Skin epidermis (tissue), 12 donors: ENCODE results near the gene PIP4P1.

Experiments
- H3K27ac ChIP-seq, 21 experiments: fragments of 200-600 bp; sonication (generic) in 11 of 21; one replicate each; pipeline ENCODE4 v1.5.0; 2020; ENCODE audit warnings: mild to moderate bottlenecking in 3 of 21, inconsistent platforms in 2 of 21, moderate library complexity in 2 of 21
- H3K4me3 ChIP-seq, 7 experiments: fragments of 200-600 bp; sonication (generic) in 2 of 7; one replicate each; pipeline ENCODE4 v1.5.0; 2020; ENCODE audit warnings: inconsistent platforms in 2 of 7, mild to moderate bottlenecking in 2 of 7, moderate library complexity in 1 of 7

The PIP4P1 gene

DNA sequence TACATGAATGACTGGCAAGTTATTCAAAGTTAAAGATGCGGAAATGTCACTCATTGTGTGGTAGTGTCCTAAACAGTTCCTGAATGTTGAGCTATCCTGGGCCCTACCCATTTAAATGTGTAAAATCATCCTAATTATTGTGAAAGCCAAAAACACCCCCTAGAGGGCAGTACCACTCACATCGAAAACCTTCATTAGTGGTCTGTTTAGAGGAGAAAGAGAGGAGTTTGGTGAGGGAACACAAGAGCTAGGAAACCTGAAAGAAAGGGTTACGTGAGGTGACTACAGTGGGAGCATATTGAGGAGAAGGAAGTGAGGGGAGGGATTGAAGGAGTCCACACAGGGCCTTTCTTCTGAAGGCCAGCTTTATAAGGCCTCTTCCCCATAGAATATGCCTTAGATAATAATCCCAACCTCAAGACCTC is 45.4 kb downstream of the PIP4P1 start:
- Histone ChIP-seq H3K4me3 (no peak overlapping the region), H3K27ac (peak overlapping the region in 4 of 21 experiments; percentile 12 to 69 (median 30))

DNA sequence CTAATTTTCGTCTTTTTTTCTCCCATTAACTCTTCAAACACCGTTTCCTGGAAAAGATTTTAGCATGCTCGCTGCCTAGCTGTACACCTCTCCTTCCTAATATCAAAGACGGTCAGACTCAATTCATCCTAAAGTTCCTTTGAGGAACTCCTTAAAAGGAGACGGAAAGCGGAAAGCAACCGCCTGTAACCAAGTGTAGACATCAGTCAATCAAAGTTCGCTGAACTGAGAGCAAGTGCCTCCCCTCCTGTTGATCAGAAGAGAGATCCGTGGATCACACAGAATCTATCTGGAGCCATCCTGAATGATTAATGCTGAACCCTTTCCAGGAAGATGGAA is 47.5 kb downstream of the PIP4P1 start:
- Histone ChIP-seq H3K27ac (peak overlapping the region in 20 of 21 experiments; percentile 85 to 99 (median 94)), H3K4me3 (peak overlapping the region; percentile 59 to 95 (median 79))

DNA sequence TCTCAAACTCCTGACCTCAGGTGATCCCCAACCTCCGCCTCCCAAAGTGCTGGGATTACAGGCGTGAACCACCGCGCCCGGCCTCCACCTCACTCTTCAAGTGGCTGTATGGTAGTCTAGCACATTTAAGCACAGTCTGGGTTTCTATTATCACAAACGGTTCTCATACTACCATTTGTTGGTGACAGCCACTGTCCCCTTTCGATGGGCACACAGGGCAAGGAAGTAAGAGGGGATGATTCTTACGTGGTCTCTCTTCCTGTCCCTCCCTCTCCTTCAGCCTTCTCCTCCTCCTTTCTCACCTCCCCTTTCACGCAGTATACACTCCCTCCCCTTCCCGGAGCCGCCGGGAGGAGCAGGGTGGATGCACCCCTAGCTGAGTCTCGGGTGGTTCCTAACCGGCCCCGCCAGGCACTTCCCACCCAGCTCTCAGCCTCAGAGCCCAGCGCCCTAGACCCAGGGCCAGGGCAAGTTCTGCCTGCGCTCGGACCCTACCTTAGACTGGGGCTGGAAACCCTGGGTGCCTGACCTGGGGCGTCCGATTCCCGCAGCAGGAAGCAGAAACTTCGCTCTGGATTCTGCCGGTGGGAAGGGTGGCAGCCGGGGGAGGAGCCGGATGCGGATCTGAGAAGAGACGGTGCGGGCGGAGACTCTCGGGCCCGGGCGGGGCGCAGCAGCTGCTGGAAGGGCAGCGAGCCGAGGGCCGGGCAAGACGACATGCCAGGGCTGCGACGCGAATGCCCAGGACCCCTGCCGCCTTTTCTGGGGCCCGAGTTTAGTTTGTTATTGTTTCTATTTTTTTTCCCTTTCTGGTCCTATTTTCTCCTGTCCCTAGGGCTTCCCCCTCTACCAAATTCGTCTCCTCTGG is 48.1 kb downstream of the PIP4P1 start, which contains the start of gene TEP1:
Gene TEP1, minus strand, starts transcription at position 626 of the 868 bp plus-strand sequence. CDS start 5,062 bp downstream, outside the sequence.
- peak within 1 kb of the TSS; percentile 59 to 95 (median 79) for H3K4me3 ChIP-seq
- peak within 1 kb of the TSS; percentile 56 to 99 (median 93) for H3K27ac ChIP-seq

DNA sequence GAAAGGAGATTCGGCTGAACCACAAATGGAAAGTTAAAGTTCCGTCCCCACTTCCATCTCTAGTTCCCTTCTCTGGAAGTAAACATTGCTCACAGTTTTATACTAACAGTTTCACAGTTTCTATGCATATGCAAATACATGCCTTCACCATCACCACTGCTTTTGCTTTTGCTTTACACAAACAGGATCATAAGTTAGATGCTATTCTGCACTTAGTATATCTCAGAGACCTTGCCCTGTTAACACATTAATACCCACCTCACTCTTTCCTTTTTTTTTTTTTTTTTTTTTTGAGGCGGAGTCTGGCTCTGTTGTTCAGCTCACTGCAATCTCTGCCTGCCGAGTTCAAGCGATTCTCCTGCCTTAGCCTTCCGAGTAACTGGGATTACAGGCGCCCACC is 48.8 kb downstream of the PIP4P1 start:
- Histone ChIP-seq H3K27ac (peak overlapping the region in 20 of 21 experiments; percentile 85 to 99 (median 94)), H3K4me3 (peak overlapping the region; percentile 59 to 95 (median 79))

DNA sequence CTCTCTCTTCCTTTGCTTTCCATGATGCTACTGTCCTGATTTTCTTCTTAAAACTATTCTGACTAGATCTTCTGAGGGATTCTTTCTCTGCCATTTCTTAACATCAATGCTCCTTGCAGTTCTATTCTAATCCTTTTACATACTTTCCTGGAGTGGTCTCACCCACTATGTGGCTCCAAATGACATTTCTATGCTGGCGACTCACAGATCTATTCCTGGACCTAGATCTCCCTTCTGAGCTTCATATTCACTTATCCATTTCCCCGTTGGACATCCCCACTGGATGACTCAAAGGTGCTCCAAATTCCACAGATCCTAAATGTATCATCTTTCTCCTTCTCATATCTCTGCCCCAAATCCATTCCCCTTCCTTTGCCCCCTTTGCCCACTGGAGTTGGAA is 52.0 kb downstream of the PIP4P1 start:
- no peak overlapping the region for H3K27ac ChIP-seq
- H3K4me3 ChIP-seq = no peak overlapping the region
